Common myeloid progenitor, CD34-positive (primary cell): ENCODE data around the gene CORO7.

Source experiments
- CTCF ChIA-PET: fragments of 350-600 bp; sonication (Branson Sonifier 250); formaldehyde crosslinking; loops from one replicate; lab custom pipeline; 2021; ENCODE audit warnings: antibody characterized with exemption; lab: Charles Lee
- POLR2A ChIA-PET: fragments of 350-600 bp; sonication (Branson Sonifier 250); formaldehyde crosslinking; loops from one replicate; lab custom pipeline; 2021; ENCODE audit warnings: antibody characterized with exemption; lab: Charles Lee
- DNase-seq, 3 donors: peaks; one replicate each; pipeline versions ENCODE4 v3.0.0 to v3.0.0-alpha.2; 2013
- H3K27ac ChIP-seq, 2 experiments: 1 replicate in 1 of 2; 2 replicates in 1 of 2; pipeline ENCODE4 v1.7.0; 2013; ENCODE audit warnings: inconsistent platforms in 2 of 2, low read length in 2 of 2, mild to moderate bottlenecking in 2 of 2, low read depth in 1 of 2, moderate library complexity in 1 of 2; ENCODE audit not compliant: severe bottlenecking in 2 of 2, insufficient read depth in 1 of 2, poor library complexity in 1 of 2
- H3K27me3 ChIP-seq, 5 experiments: replicated peaks in 2 of 5; 1 replicate in 3 of 5; 2 replicates in 2 of 5; pipeline versions ENCODE4 v1.6.1 to v1.7.0; 2013; ENCODE audit warnings: low read length in 4 of 5, mild to moderate bottlenecking in 2 of 5, moderate library complexity in 2 of 5, inconsistent platforms in 1 of 5; ENCODE audit not compliant: insufficient read depth in 5 of 5, control insufficient read depth in 4 of 5
- H3K36me3 ChIP-seq, 4 experiments: 1 replicate in 2 of 4; 2 replicates in 2 of 4; pipeline versions ENCODE4 v1.6.1 to v1.7.0; 2013; ENCODE audit warnings: low read length in 3 of 4, control low read depth in 1 of 4, mild to moderate bottlenecking in 1 of 4; ENCODE audit not compliant: control insufficient read depth in 4 of 4, insufficient read depth in 4 of 4
- H3K4me1 ChIP-seq, 4 experiments: 1 replicate in 3 of 4; 2 replicates in 1 of 4; pipeline versions ENCODE4 v1.6.1 to v1.7.1; 2013; ENCODE audit warnings: low read length in 3 of 4, mild to moderate bottlenecking in 3 of 4, control low read depth in 1 of 4, inconsistent platforms in 1 of 4, moderate library complexity in 1 of 4; ENCODE audit not compliant: control insufficient read depth in 4 of 4, insufficient read depth in 4 of 4; ENCODE audit errors: control extremely low read depth in 1 of 4
- H3K4me3 ChIP-seq, 7 experiments: 1 replicate in 4 of 7; 2 replicates in 3 of 7; pipeline versions ENCODE4 v1.5.1 to v1.7.0; 2013; ENCODE audit warnings: mild to moderate bottlenecking in 7 of 7, low read length in 6 of 7, moderate library complexity in 6 of 7, inconsistent platforms in 2 of 7, low read depth in 2 of 7, control low read depth in 1 of 7; ENCODE audit not compliant: insufficient read depth in 4 of 7, control insufficient read depth in 1 of 7; ENCODE audit errors: extremely low read depth in 1 of 7
- H3K9me3 ChIP-seq, 5 experiments: 1 replicate in 4 of 5; 2 replicates in 1 of 5; pipeline versions ENCODE4 v1.6.1 to v1.7.1; 2013; ENCODE audit warnings: low read length in 4 of 5, mild to moderate bottlenecking in 2 of 5, inconsistent platforms in 1 of 5, low read depth in 1 of 5, moderate library complexity in 1 of 5; ENCODE audit not compliant: control insufficient read depth in 4 of 5, insufficient read depth in 2 of 5; ENCODE audit errors: control extremely low read depth in 1 of 5
- WGBS: methylation state at CpG from one replicate; pipeline ENCODE4 v1.1.5; 2013; ENCODE audit not compliant: insufficient coverage; 5-methylcytosine and 5-hydroxymethylcytosine counted together

The CORO7 gene

GRCh38 chr16:4408323-4408690 is 8.1 kb downstream of the CORO7 start:
- H3K4me1 ChIP-seq: no peaks in the 10 kb centered on the region
- no peak overlapping the region for H3K27ac ChIP-seq
- H3K9me3 ChIP-seq: no peaks in the 10 kb centered on the region
- H3K4me3 ChIP-seq: no peak overlapping the region
- CTCF ChIA-PET: interaction anchor here (1.5 to 6.7 kb wide), 2 partner anchors 7 to 80 kb away, joined by 3 to 103 read pairs; partner anchors contain the start of gene CORO7
- 93% methylated on average over 10 of the region's 10 CpGs for WGBS
- H3K27me3 ChIP-seq: no peaks in the 10 kb centered on the region
- peaks cover 9 to 82% (median 58%) of the 10 kb centered on the region in 4 experiments for H3K36me3 ChIP-seq
- POLR2A ChIA-PET: no interaction called here
- DNase-seq: no peak

- Histone ChIP-seq H3K4me3 (no peak overlapping the region), H3K36me3 (peaks cover 7 to 82% (median 56%) of the 10 kb centered on the region in 4 experiments), H3K27ac (no peak overlapping the region), H3K4me1 (no peaks in the 10 kb centered on the region), H3K27me3 (no peaks in the 10 kb centered on the region), H3K9me3 (no peaks in the 10 kb centered on the region)
- POLR2A ChIA-PET: no interaction called here
- DNase-seq: no peak
- CTCF ChIA-PET: interaction anchor here (1.4 to 6.7 kb wide), 2 partner anchors 7 to 48 kb away, joined by 3 to 103 read pairs; partner anchors contain the start of gene CORO7
- WGBS: 98% methylated on average over 21 of the region's 22 CpGs
Measured at GRCh38 chr16:4407543-4408322, 8.7 kb downstream of the CORO7 start.

- no peaks in the 10 kb centered on the region for H3K27me3 ChIP-seq
- no peak for DNase-seq
- H3K4me3 ChIP-seq: no peak overlapping the region
- H3K9me3 ChIP-seq: no peaks in the 10 kb centered on the region
- CTCF ChIA-PET: interaction anchor here (1.2 to 8.1 kb wide), 5 partner anchors 10 to 165 kb away, joined by 3 to 112 read pairs (median 4); partner anchors contain the start of gene CORO7
- POLR2A ChIA-PET: interaction anchor here (2.1 kb wide), 1 partner anchor 10 kb away, joined by 10 read pairs; the partner anchor contains the start of gene CORO7
- H3K36me3 ChIP-seq: peaks cover 3 to 75% (median 55%) of the 10 kb centered on the region in 4 experiments
- no peaks in the 10 kb centered on the region for H3K4me1 ChIP-seq
- WGBS: 94% methylated on average over 17 of the region's 24 CpGs
- no peak overlapping the region for H3K27ac ChIP-seq
Measured at GRCh38 chr16:4404967-4405696, 11.3 kb downstream of the CORO7 start.

- POLR2A ChIA-PET: interaction anchor here (2.1 kb wide), 1 partner anchor 11 kb away, joined by 10 read pairs; the partner anchor contains the start of gene CORO7
- WGBS: 89% methylated on average over 13 of the region's 20 CpGs
- Histone ChIP-seq H3K4me3 (no peak overlapping the region), H3K36me3 (peaks cover 5 to 69% (median 54%) of the 10 kb centered on the region in 4 experiments), H3K27ac (no peak overlapping the region), H3K9me3 (no peaks in the 10 kb centered on the region), H3K27me3 (no peaks in the 10 kb centered on the region), H3K4me1 (no peaks in the 10 kb centered on the region)
- peak in 2 of 3 donors; percentile 57 to 59 for DNase-seq
- CTCF ChIA-PET: interaction anchor here (0.9 to 8.1 kb wide), 12 partner anchors 11 to 166 kb away, joined by 3 to 112 read pairs (median 4); partner anchors contain the start of gene CORO7
Measured at GRCh38 chr16:4404247-4404966, 12.0 kb downstream of the CORO7 start.

GRCh38 chr16:4403133-4403949 is 13.1 kb downstream of the CORO7 start:
- 98% methylated on average over 22 of the region's 24 CpGs for WGBS
- no peaks in the 10 kb centered on the region for H3K9me3 ChIP-seq
- DNase-seq: no peak
- CTCF ChIA-PET: interaction anchor here (0.7 to 8.1 kb wide), 30 partner anchors 12 to 178 kb away, joined by 3 to 112 read pairs (median 4); partner anchors contain the start of genes CORO7 and PAM16
- POLR2A ChIA-PET: interaction anchor here (0.9 to 2.1 kb wide), 2 partner anchors 12 to 13 kb away, joined by 4 to 10 read pairs; partner anchors contain the start of gene CORO7
- H3K36me3 ChIP-seq: peaks cover 2 to 67% (median 50%) of the 10 kb centered on the region in 4 experiments
- no peaks in the 10 kb centered on the region for H3K4me1 ChIP-seq
- no peak overlapping the region for H3K27ac ChIP-seq
- no peaks in the 10 kb centered on the region for H3K27me3 ChIP-seq
- H3K4me3 ChIP-seq: no peak overlapping the region
